Stimulated activated CD4-positive, alpha-beta T cell treated with anti-CD3 and anti-CD28 coated beads, Interleukin-2, amount 100 ng/mL, for 48 hours (primary cell): ENCODE measurements around the gene SRF.
"Not testable (repeated sequence)": the region's sequence is repeated elsewhere in the genome, so short reads cannot be mapped to it uniquely, and the experiment has no call there.

Source experiments
- DNase-seq, 2 donors: peaks; one replicate each; pipeline ENCODE4 v3.0.0-alpha.2; 2020

SRF gene

GRCh38 chr6:43170931-43171706 is at the start of gene SRF:
SRF (plus strand) TSS chr6:43171269; CDS start chr6:43171657, 388 bp downstream.
- DNase-seq, result peak; percentile 97 to 99

- no peak for DNase-seq
These were observed 48.9 kb upstream of the SRF start for GRCh38 chr6:43122146-43122545.

GRCh38 chr6:43123461-43124314 is 47.4 kb upstream of the SRF start:
- DNase-seq, result no peak

- no peak for DNase-seq
These were observed 46.6 kb upstream of the SRF start for GRCh38 chr6:43124481-43124880.

GRCh38 chr6:43125119-43125518 is 46.0 kb upstream of the SRF start:
- no peak for DNase-seq

- no peak for DNase-seq
These were observed 45.5 kb upstream of the SRF start for GRCh38 chr6:43125555-43125954.

GRCh38 chr6:43127180-43127579 is 43.9 kb upstream of the SRF start:
- DNase-seq, result no peak

- DNase-seq, result no peak
These were observed 43.2 kb upstream of the SRF start for GRCh38 chr6:43127877-43128276.

GRCh38 chr6:43128926-43129325 is 42.1 kb upstream of the SRF start:
- no peak for DNase-seq

GRCh38 chr6:43129434-43130194 is 41.5 kb upstream of the SRF start:
- no peak for DNase-seq

- DNase-seq, result no peak
These were observed 40.6 kb upstream of the SRF start for GRCh38 chr6:43130429-43130828.

- not testable (repeated sequence) for DNase-seq
These were observed 39.7 kb upstream of the SRF start for GRCh38 chr6:43131379-43131778.

GRCh38 chr6:43138267-43138666 is 32.8 kb upstream of the SRF start:
- no peak for DNase-seq

GRCh38 chr6:43139973-43140372 is 31.1 kb upstream of the SRF start:
- DNase-seq, result not testable (repeated sequence)

- no peak for DNase-seq
These were observed 29.4 kb upstream of the SRF start for GRCh38 chr6:43141644-43142043.

GRCh38 chr6:43142101-43142500 is 29.0 kb upstream of the SRF start:
- DNase-seq, result no peak

- peak; percentile 72 to 79 for DNase-seq
These were observed 27.6 kb upstream of the SRF start for GRCh38 chr6:43143235-43144128.

GRCh38 chr6:43144879-43145278 is 26.2 kb upstream of the SRF start:
- no peak for DNase-seq

GRCh38 chr6:43146261-43146660 is 24.8 kb upstream of the SRF start:
- no peak for DNase-seq

GRCh38 chr6:43146709-43147688 is 24.1 kb upstream of the SRF start:
- no peak for DNase-seq
